ENCODE results near the gene OTUD1.

The OTUD1 gene

DNA sequence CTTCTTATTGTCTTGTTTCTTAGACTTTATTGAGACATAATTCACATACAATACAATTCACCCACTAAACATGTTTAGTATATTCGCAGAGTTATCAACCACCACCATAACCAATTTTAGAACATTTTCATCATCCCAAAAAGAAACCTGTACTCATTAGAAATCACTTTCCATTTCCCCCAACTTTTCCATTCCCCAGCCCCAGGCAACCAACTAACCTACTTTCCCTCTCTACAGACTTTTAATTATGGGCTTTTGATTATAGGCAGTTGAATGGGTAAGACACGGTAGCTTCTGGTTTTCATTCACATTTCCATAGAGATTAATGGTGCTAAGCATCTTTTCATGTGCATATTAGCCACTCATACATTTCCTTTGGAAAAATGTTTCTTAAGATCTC, 24.2 kb upstream of the OTUD1 start:
- Histone ChIP-seq H3K14ac (ENCODE audit: low read length) (no peak overlapping the region), H3K36me3 (replicated peaks in 1 of 2; ENCODE audit: control insufficient read depth in 2 of 2, insufficient read depth in 2 of 2, low read length in 2 of 2) (no peaks in the 10 kb centered on the region), H3K4me2 (ENCODE audit: insufficient read depth, low read length, poor library complexity, severe bottlenecking) (no peak overlapping the region), H3K27me3 (ENCODE audit: control insufficient read depth in 3 of 3, insufficient read depth in 3 of 3, low read depth in 1 of 3, low read length in 3 of 3) (no peaks in the 10 kb centered on the region), H3K9me3 (replicated peaks in 1 of 2; ENCODE audit: control insufficient read depth in 2 of 2, insufficient read depth in 1 of 2, low read depth in 1 of 2, low read length in 2 of 2) (no peaks in the 10 kb centered on the region), H3K18ac (ENCODE audit: low read length) (no peak overlapping the region), H2AFZ (ENCODE audit: low read length) (no peak overlapping the region), H3K4ac (ENCODE audit: low read length) (no peak overlapping the region), H3K27ac (replicated peaks; ENCODE audit: low read length) (no peak overlapping the region), H3K9ac (ENCODE audit: low read depth, low read length, poor library complexity) (no peak overlapping the region), H4K8ac (ENCODE audit: low read depth, low read length) (no peak overlapping the region), H3K79me1 (ENCODE audit: low read depth, low read length) (no peaks in the 10 kb centered on the region), H2BK120ac (ENCODE audit: low read depth, low read length) (no peak overlapping the region), H4K91ac (ENCODE audit: low read depth, low read length, poor library complexity) (no peak overlapping the region), H3K4me1 (ENCODE audit: control insufficient read depth in 2 of 2, insufficient read depth in 1 of 2, low read depth in 1 of 2, low read length in 2 of 2) (no peaks in the 10 kb centered on the region), H2BK12ac (ENCODE audit: low read length) (no peak overlapping the region), H2BK5ac (ENCODE audit: low read length) (no peak overlapping the region), H2BK15ac (ENCODE audit: low read length) (no peak overlapping the region), H3K23ac (ENCODE audit: low read depth, low read length, poor library complexity) (no peak overlapping the region), H3K4me3 (ENCODE audit: low read length in 2 of 2) (no peak overlapping the region), H2AK5ac (ENCODE audit: low read depth, low read length) (no peak overlapping the region)
- DNase-seq (ENCODE audit: low spot score), result no peak
- WGBS, 2 donors (ENCODE audit: extremely low coverage in 2 of 2, insufficient read length in 2 of 2, insufficient replicate concordance in 1 of 2), result no CpG with 5 or more reads among the region's 2 CpGs

DNA sequence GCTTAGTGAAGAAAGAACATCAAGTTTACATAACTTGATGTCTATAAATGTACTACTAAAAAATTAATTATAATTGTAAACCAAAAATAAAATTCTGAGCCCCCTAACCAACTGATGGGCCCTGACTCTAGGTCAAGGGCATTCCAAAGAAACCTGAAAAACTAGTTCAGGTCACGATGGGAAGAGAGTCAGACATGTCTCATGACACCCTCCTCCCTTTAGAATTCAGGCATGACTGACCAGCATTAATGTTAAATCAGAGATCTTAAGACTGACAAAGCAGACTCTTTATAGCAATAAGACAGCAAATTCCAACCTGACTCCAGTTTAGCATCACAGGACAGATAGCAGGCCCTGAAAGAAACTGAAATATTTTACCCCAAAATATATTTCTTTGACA, 21.6 kb upstream of the OTUD1 start:
- H3K23ac ChIP-seq (ENCODE audit: low read depth, low read length, poor library complexity), result no peak overlapping the region
- no peak overlapping the region for H3K14ac ChIP-seq (ENCODE audit: low read length)
- H2BK120ac ChIP-seq (ENCODE audit: low read depth, low read length), result no peak overlapping the region
- H2BK15ac ChIP-seq (ENCODE audit: low read length), result no peak overlapping the region
- no peak overlapping the region for H2BK5ac ChIP-seq (ENCODE audit: low read length)
- no peaks in the 10 kb centered on the region for H3K9me3 ChIP-seq (replicated peaks in 1 of 2; ENCODE audit: control insufficient read depth in 2 of 2, insufficient read depth in 1 of 2, low read depth in 1 of 2, low read length in 2 of 2)
- H2AFZ ChIP-seq (ENCODE audit: low read length), result no peak overlapping the region
- H3K18ac ChIP-seq (ENCODE audit: low read length), result no peak overlapping the region
- no peaks in the 10 kb centered on the region for H3K79me1 ChIP-seq (ENCODE audit: low read depth, low read length)
- H3K4me2 ChIP-seq (ENCODE audit: insufficient read depth, low read length, poor library complexity, severe bottlenecking), result no peak overlapping the region
- no peak overlapping the region for H2BK12ac ChIP-seq (ENCODE audit: low read length)
- no peak overlapping the region for H3K9ac ChIP-seq (ENCODE audit: low read depth, low read length, poor library complexity)
- no peak overlapping the region for H3K4ac ChIP-seq (ENCODE audit: low read length)
- no peak overlapping the region for H3K27ac ChIP-seq (replicated peaks; ENCODE audit: low read length)
- H3K4me1 ChIP-seq (ENCODE audit: control insufficient read depth in 2 of 2, insufficient read depth in 1 of 2, low read depth in 1 of 2, low read length in 2 of 2), result no peaks in the 10 kb centered on the region
- H2AK5ac ChIP-seq (ENCODE audit: low read depth, low read length), result no peak overlapping the region
- no peaks in the 10 kb centered on the region for H3K27me3 ChIP-seq (ENCODE audit: control insufficient read depth in 3 of 3, insufficient read depth in 3 of 3, low read depth in 1 of 3, low read length in 3 of 3)
- H3K36me3 ChIP-seq (replicated peaks in 1 of 2; ENCODE audit: control insufficient read depth in 2 of 2, insufficient read depth in 2 of 2, low read length in 2 of 2), result no peaks in the 10 kb centered on the region
- WGBS, 2 donors (ENCODE audit: extremely low coverage in 2 of 2, insufficient read length in 2 of 2, insufficient replicate concordance in 1 of 2), result no CpG with 5 or more reads among the region's 1 CpG
- H4K8ac ChIP-seq (ENCODE audit: low read depth, low read length), result no peak overlapping the region
- no peak for DNase-seq (ENCODE audit: low spot score)
- H4K91ac ChIP-seq (ENCODE audit: low read depth, low read length, poor library complexity), result no peak overlapping the region
- H3K4me3 ChIP-seq (ENCODE audit: low read length in 2 of 2), result no peak overlapping the region

DNA sequence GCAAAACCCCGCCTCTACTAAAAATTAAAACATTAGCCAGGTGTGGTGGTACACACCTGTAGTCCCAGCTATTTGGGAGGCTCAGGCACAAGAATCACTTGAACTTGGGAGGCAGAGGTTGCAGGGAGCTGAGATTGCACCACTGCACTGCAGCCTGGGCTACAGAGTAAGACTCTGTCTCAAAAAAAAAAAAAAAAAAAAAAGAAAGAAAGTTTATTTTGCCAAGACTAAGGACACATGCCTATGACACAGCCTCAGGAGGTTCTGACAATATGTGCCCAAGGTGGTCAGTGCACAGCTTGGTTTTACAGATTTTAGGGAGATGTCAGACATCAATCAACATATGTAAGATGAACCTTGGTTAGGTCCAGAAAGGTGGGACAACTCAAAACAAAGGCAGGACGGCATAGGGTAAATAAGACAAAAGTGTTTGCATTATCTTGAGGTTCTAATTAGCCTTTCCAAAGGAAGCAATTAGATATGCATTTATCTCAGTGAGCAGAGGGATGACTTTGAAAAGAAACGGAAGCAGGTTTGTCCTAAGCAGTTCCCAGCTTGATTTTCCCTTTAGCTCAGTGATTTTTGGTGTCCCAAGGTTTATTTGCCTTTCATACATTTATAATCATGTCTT, 20.7 kb upstream of the OTUD1 start:
- no peak overlapping the region for H4K91ac ChIP-seq (ENCODE audit: low read depth, low read length, poor library complexity)
- no peak overlapping the region for H3K27ac ChIP-seq (replicated peaks; ENCODE audit: low read length)
- no peak for DNase-seq (ENCODE audit: low spot score)
- H3K27me3 ChIP-seq (ENCODE audit: control insufficient read depth in 3 of 3, insufficient read depth in 3 of 3, low read depth in 1 of 3, low read length in 3 of 3), result no peaks in the 10 kb centered on the region
- no peak overlapping the region for H2BK120ac ChIP-seq (ENCODE audit: low read depth, low read length)
- no peak overlapping the region for H3K18ac ChIP-seq (ENCODE audit: low read length)
- no peak overlapping the region for H3K9ac ChIP-seq (ENCODE audit: low read depth, low read length, poor library complexity)
- no peak overlapping the region for H2BK15ac ChIP-seq (ENCODE audit: low read length)
- no peak overlapping the region for H2BK5ac ChIP-seq (ENCODE audit: low read length)
- no peaks in the 10 kb centered on the region for H3K36me3 ChIP-seq (replicated peaks in 1 of 2; ENCODE audit: control insufficient read depth in 2 of 2, insufficient read depth in 2 of 2, low read length in 2 of 2)
- H2AK5ac ChIP-seq (ENCODE audit: low read depth, low read length), result no peak overlapping the region
- H3K79me1 ChIP-seq (ENCODE audit: low read depth, low read length), result no peaks in the 10 kb centered on the region
- no CpG with 5 or more reads among the region's 3 CpGs for WGBS, 2 donors (ENCODE audit: extremely low coverage in 2 of 2, insufficient read length in 2 of 2, insufficient replicate concordance in 1 of 2)
- H3K4me1 ChIP-seq (ENCODE audit: control insufficient read depth in 2 of 2, insufficient read depth in 1 of 2, low read depth in 1 of 2, low read length in 2 of 2), result no peaks in the 10 kb centered on the region
- no peak overlapping the region for H2AFZ ChIP-seq (ENCODE audit: low read length)
- H3K14ac ChIP-seq (ENCODE audit: low read length), result no peak overlapping the region
- no peak overlapping the region for H3K23ac ChIP-seq (ENCODE audit: low read depth, low read length, poor library complexity)
- H3K4me2 ChIP-seq (ENCODE audit: insufficient read depth, low read length, poor library complexity, severe bottlenecking), result no peak overlapping the region
- no peak overlapping the region for H2BK12ac ChIP-seq (ENCODE audit: low read length)
- H3K9me3 ChIP-seq (replicated peaks in 1 of 2; ENCODE audit: control insufficient read depth in 2 of 2, insufficient read depth in 1 of 2, low read depth in 1 of 2, low read length in 2 of 2), result no peaks in the 10 kb centered on the region
- no peak overlapping the region for H3K4me3 ChIP-seq (ENCODE audit: low read length in 2 of 2)
- no peak overlapping the region for H4K8ac ChIP-seq (ENCODE audit: low read depth, low read length)
- no peak overlapping the region for H3K4ac ChIP-seq (ENCODE audit: low read length)

DNA sequence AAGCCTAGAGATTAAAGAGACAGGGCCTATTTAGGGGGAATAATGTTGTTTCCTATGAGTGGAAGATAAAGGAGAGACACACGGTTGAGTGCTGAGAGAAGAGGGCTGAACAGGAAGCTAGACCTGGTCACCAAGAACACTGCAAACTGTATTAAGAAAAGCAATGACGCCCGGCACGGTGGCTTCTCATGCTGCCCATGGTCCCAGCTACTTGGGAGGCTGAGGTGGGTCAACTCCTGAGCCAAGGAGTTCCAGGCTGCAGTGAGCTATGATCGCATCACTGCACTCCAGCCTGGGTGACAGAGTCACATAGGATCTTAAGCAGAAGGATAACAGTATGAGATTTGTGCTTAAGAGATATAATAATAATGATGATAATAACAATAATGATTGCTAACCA, 19.7 kb upstream of the OTUD1 start:
- Histone ChIP-seq H3K4me2 (ENCODE audit: insufficient read depth, low read length, poor library complexity, severe bottlenecking) (no peak overlapping the region), H4K91ac (ENCODE audit: low read depth, low read length, poor library complexity) (no peak overlapping the region), H2BK12ac (ENCODE audit: low read length) (no peak overlapping the region), H3K4ac (ENCODE audit: low read length) (no peak overlapping the region), H2AK5ac (ENCODE audit: low read depth, low read length) (no peak overlapping the region), H3K9ac (ENCODE audit: low read depth, low read length, poor library complexity) (no peak overlapping the region), H2AFZ (ENCODE audit: low read length) (no peak overlapping the region), H3K36me3 (replicated peaks in 1 of 2; ENCODE audit: control insufficient read depth in 2 of 2, insufficient read depth in 2 of 2, low read length in 2 of 2) (no peaks in the 10 kb centered on the region), H2BK15ac (ENCODE audit: low read length) (no peak overlapping the region), H3K79me1 (ENCODE audit: low read depth, low read length) (no peaks in the 10 kb centered on the region), H3K4me1 (ENCODE audit: control insufficient read depth in 2 of 2, insufficient read depth in 1 of 2, low read depth in 1 of 2, low read length in 2 of 2) (no peaks in the 10 kb centered on the region), H4K8ac (ENCODE audit: low read depth, low read length) (no peak overlapping the region), H2BK120ac (ENCODE audit: low read depth, low read length) (no peak overlapping the region), H2BK5ac (ENCODE audit: low read length) (no peak overlapping the region), H3K14ac (ENCODE audit: low read length) (no peak overlapping the region), H3K23ac (ENCODE audit: low read depth, low read length, poor library complexity) (no peak overlapping the region), H3K27me3 (ENCODE audit: control insufficient read depth in 3 of 3, insufficient read depth in 3 of 3, low read depth in 1 of 3, low read length in 3 of 3) (no peaks in the 10 kb centered on the region), H3K18ac (ENCODE audit: low read length) (no peak overlapping the region), H3K4me3 (ENCODE audit: low read length in 2 of 2) (no peak overlapping the region), H3K27ac (replicated peaks; ENCODE audit: low read length) (no peak overlapping the region), H3K9me3 (replicated peaks in 1 of 2; ENCODE audit: control insufficient read depth in 2 of 2, insufficient read depth in 1 of 2, low read depth in 1 of 2, low read length in 2 of 2) (no peaks in the 10 kb centered on the region)
- no CpG with 5 or more reads among the region's 5 CpGs for WGBS, 2 donors (ENCODE audit: extremely low coverage in 2 of 2, insufficient read length in 2 of 2, insufficient replicate concordance in 1 of 2)
- DNase-seq (ENCODE audit: low spot score), result no peak
